ENCODE results near the gene CMIP.

The CMIP gene

GRCh38 chr16:81424771-81425170 is 19.8 kb upstream of the CMIP start:
- no peak for TF ChIP-seq TAF1 (IDR thresholded peaks at IDR 0.05; ENCODE audit: low read depth)
- no peak for TF ChIP-seq NFIC (IDR thresholded peaks at IDR 0.05)
- TF ChIP-seq USF1 (IDR thresholded peaks at IDR 0.05) = peak; percentile 15; the same call in 1 of the 2 replicates
- no peak for TF ChIP-seq TCF12 (IDR thresholded peaks at IDR 0.05; ENCODE audit: low read depth)

- TF ChIP-seq CREB1 (IDR thresholded peaks at IDR 0.05; ENCODE audit: low read depth) = no peak
- no peak for TF ChIP-seq EGR1 (IDR thresholded peaks at IDR 0.05)
- no peak for TF ChIP-seq NFIC (IDR thresholded peaks at IDR 0.05)
- no peak for TF ChIP-seq TCF12 (IDR thresholded peaks at IDR 0.05; ENCODE audit: low read depth)
- TF ChIP-seq YY1 (IDR thresholded peaks at IDR 0.05; ENCODE audit: low read depth) = no peak
- no peak for TF ChIP-seq RAD21 (IDR thresholded peaks at IDR 0.05; ENCODE audit: low read depth)
- TF ChIP-seq MAX (IDR thresholded peaks at IDR 0.05) = no peak
- no peak for TF ChIP-seq TAF1 (IDR thresholded peaks at IDR 0.05; ENCODE audit: low read depth)
- no peak for TF ChIP-seq EP300 (IDR thresholded peaks at IDR 0.05; ENCODE audit: borderline replicate concordance)
- TF ChIP-seq ZBTB7A (IDR thresholded peaks at IDR 0.05; ENCODE audit: low read depth) = no peak
- no peak for TF ChIP-seq CEBPB (IDR thresholded peaks at IDR 0.05)
- TF ChIP-seq FOXM1 (IDR thresholded peaks at IDR 0.05; ENCODE audit: borderline replicate concordance, low read depth) = no peak
Measured at GRCh38 chr16:81427219-81427618, 17.4 kb upstream of the CMIP start.

- TF ChIP-seq RAD21 (IDR thresholded peaks at IDR 0.05; ENCODE audit: low read depth) (peak; percentile 46), TCF12 (IDR thresholded peaks at IDR 0.05; ENCODE audit: low read depth) (no peak)
Measured at GRCh38 chr16:81429045-81429521, 15.5 kb upstream of the CMIP start.

- TF ChIP-seq EGR1 (IDR thresholded peaks at IDR 0.05) (no peak), TCF12 (IDR thresholded peaks at IDR 0.05; ENCODE audit: low read depth) (no peak), MAX (IDR thresholded peaks at IDR 0.05) (no peak), USF1 (IDR thresholded peaks at IDR 0.05) (no peak), FOXM1 (IDR thresholded peaks at IDR 0.05; ENCODE audit: borderline replicate concordance, low read depth) (no peak), ZBTB7A (IDR thresholded peaks at IDR 0.05; ENCODE audit: low read depth) (no peak), CEBPB (IDR thresholded peaks at IDR 0.05) (no peak), TEAD4 (IDR thresholded peaks at IDR 0.05) (no peak), REST (IDR thresholded peaks at IDR 0.05; ENCODE audit: low read depth) (no peak), TAF1 (IDR thresholded peaks at IDR 0.05; ENCODE audit: low read depth) (no peak), NFIC (IDR thresholded peaks at IDR 0.05) (no peak), EP300 (IDR thresholded peaks at IDR 0.05; ENCODE audit: borderline replicate concordance) (no peak), CREB1 (IDR thresholded peaks at IDR 0.05; ENCODE audit: low read depth) (no peak), RAD21 (IDR thresholded peaks at IDR 0.05; ENCODE audit: low read depth) (no peak), YY1 (IDR thresholded peaks at IDR 0.05; ENCODE audit: low read depth) (no peak)
Measured at GRCh38 chr16:81431554-81432353, 12.9 kb upstream of the CMIP start.

GRCh38 chr16:81432937-81433557 is 11.6 kb upstream of the CMIP start:
- no peak for TF ChIP-seq YY1 (IDR thresholded peaks at IDR 0.05; ENCODE audit: low read depth)
- TF ChIP-seq EGR1 (IDR thresholded peaks at IDR 0.05) = no peak
- no peak for TF ChIP-seq REST (IDR thresholded peaks at IDR 0.05; ENCODE audit: low read depth)

GRCh38 chr16:81435103-81435502 is 9.5 kb upstream of the CMIP start:
- TF ChIP-seq TCF12 (IDR thresholded peaks at IDR 0.05; ENCODE audit: low read depth) (no peak), EP300 (IDR thresholded peaks at IDR 0.05; ENCODE audit: borderline replicate concordance) (no peak), EGR1 (IDR thresholded peaks at IDR 0.05) (no peak), USF1 (IDR thresholded peaks at IDR 0.05) (no peak), CEBPB (IDR thresholded peaks at IDR 0.05) (no peak), MAX (IDR thresholded peaks at IDR 0.05) (no peak), REST (IDR thresholded peaks at IDR 0.05; ENCODE audit: low read depth) (no peak), YY1 (IDR thresholded peaks at IDR 0.05; ENCODE audit: low read depth) (no peak), CREB1 (IDR thresholded peaks at IDR 0.05; ENCODE audit: low read depth) (no peak), TAF1 (IDR thresholded peaks at IDR 0.05; ENCODE audit: low read depth) (no peak)
